ENCODE data around the gene RSPH1. TPM values are rescaled to one million over a fixed set of nuclear protein-coding genes. Genes with fewer than 3 reads are reported as not detected.

The RSPH1 gene
- total RNA-seq, 3 donors from 2014 or later = 0.48 to 2.3 (median 0.88) TPM

DNA sequence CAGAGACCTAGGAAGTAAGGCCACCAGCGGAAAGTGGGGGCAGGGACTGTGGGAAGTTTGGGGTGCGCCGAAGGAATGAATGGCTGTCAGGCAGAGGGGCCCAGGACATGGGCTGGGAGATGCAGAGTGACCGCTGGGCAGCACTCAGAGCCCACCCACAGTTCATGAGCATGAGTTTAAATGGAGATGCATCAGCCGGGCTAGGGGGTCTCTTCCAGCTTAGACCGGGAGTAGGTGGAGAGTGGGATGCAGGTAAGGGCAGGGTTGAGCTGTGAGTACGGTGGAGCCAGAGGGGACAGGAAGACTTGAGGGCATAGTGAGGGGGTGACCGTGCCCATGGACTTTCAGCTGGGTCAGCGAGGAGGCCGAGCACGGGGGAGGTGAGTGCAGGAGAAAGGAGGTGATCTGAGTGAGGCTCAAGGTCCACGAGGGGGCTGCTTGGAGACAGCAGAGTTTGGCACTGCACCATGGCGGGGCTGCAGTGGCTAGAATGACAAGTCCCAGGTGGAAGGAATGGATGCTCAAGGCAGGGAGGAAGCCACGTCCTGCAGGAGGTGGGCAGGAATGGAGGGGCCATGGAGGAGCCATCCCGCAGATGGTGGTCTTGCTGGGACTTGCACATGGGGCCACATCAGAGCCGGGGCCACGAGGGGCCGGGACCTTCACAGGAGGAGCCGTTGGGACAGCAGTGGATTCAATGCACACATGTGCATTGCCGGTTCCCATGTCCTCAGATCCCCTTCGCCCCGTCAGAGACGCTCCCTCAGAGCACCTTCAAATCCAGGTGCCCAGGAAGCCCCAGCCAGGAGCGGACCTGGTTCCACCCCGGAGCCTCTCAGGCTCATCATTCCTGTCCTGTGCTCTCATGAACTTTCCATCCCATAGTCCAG is 57.5 kb downstream of the RSPH1 start:
- Histone ChIP-seq H3K4me1 (no peaks in the 10 kb centered on the region), H3K4me3 (no peak overlapping the region), H3K36me3 (no peaks in the 10 kb centered on the region), H3K27me3 (peaks cover 0 to 6% of the 10 kb centered on the region in 2 donors), H3K9me3 (no peaks in the 10 kb centered on the region), H3K27ac (no peak overlapping the region)
- intact Hi-C loops (cut with DNase I; ENCODE audit: low total_unique reads) = no loop called here
- no peak for TF ChIP-seq POLR2AphosphoS5 (IDR thresholded peaks at IDR 0.05)
- TF ChIP-seq, protein P1, sequence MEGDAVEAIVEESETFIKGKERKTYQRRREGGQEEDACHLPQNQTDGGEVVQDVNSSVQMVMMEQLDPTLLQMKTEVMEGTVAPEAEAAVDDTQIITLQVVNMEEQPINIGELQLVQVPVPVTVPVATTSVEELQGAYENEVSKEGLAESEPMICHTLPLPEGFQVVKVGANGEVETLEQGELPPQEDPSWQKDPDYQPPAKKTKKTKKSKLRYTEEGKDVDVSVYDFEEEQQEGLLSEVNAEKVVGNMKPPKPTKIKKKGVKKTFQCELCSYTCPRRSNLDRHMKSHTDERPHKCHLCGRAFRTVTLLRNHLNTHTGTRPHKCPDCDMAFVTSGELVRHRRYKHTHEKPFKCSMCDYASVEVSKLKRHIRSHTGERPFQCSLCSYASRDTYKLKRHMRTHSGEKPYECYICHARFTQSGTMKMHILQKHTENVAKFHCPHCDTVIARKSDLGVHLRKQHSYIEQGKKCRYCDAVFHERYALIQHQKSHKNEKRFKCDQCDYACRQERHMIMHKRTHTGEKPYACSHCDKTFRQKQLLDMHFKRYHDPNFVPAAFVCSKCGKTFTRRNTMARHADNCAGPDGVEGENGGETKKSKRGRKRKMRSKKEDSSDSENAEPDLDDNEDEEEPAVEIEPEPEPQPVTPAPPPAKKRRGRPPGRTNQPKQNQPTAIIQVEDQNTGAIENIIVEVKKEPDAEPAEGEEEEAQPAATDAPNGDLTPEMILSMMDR (IDR thresholded peaks at IDR 0.05) = no peak
- DNase-seq (ENCODE audit: low spot score in 2 of 2) = peak in 1 of 2 donors; percentile 44

DNA sequence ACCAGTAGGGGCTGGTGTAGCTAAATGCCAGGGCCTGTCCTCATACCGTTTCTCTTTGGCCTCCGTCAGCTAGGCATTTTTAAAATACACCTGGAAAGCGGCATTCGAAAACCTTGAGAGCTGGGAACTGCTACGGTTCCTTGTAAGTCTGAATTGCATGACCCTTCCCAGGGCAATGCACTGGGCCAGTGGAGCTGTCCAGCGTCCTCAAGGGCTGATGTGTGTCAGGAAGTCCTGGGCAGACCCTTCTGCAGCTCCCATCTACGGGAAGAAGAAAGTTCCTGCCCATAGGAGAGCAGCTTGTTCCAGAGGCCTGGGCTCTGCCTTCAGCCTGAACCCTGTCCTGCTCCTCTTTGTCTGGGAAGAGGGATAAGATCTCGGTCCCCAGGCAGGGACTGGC is 58.2 kb downstream of the RSPH1 start:
- intact Hi-C loops (cut with DNase I; ENCODE audit: low total_unique reads) = no loop called here
- TF ChIP-seq, protein P1 (IDR thresholded peaks at IDR 0.05) = no peak
- TF ChIP-seq POLR2A (IDR thresholded peaks at IDR 0.05) (no peak), POLR2AphosphoS5 (IDR thresholded peaks at IDR 0.05) (no peak)
- Histone ChIP-seq H3K27me3 (peaks cover 0 to 6% of the 10 kb centered on the region in 2 donors), H3K4me3 (no peak overlapping the region), H3K4me1 (no peaks in the 10 kb centered on the region), H3K9me3 (no peaks in the 10 kb centered on the region), H3K27ac (no peak overlapping the region), H3K36me3 (no peaks in the 10 kb centered on the region)
- peak in 1 of 2 donors; percentile 19 for DNase-seq (ENCODE audit: low spot score in 2 of 2)

DNA sequence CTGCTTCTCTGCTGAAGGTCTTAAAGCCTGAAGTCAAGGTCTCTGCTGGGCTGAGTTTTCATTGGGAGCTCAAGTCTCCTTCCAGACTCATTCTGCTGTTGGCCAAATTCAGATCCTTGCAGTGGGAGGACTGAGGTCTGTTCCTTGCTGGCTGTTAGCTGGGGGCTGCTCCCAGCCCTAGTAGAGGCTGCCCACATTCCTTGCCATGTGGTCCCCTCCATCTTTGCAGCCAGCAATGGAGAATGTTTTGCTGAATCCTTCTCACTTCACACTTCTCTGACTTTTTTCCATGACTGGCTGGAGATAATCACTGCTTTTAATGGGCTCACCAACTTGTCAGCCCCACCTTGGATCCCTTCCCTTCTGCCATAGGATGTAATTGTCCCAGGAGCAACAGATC is 59.1 kb downstream of the RSPH1 start:
- Histone ChIP-seq H3K4me1 (no peaks in the 10 kb centered on the region), H3K36me3 (no peaks in the 10 kb centered on the region), H3K4me3 (no peak overlapping the region), H3K27me3 (peaks cover 0 to 6% of the 10 kb centered on the region in 2 donors), H3K27ac (no peak overlapping the region), H3K9me3 (peaks cover 0 to 7% of the 10 kb centered on the region in 2 donors)
- peak in 1 of 2 donors; percentile 33 for DNase-seq (ENCODE audit: low spot score in 2 of 2)
- TF ChIP-seq POLR2A (IDR thresholded peaks at IDR 0.05) (no peak), POLR2AphosphoS5 (IDR thresholded peaks at IDR 0.05) (no peak)
- TF ChIP-seq, protein P1 (IDR thresholded peaks at IDR 0.05) = no peak
- intact Hi-C loops (cut with DNase I; ENCODE audit: low total_unique reads) = no loop called here

DNA sequence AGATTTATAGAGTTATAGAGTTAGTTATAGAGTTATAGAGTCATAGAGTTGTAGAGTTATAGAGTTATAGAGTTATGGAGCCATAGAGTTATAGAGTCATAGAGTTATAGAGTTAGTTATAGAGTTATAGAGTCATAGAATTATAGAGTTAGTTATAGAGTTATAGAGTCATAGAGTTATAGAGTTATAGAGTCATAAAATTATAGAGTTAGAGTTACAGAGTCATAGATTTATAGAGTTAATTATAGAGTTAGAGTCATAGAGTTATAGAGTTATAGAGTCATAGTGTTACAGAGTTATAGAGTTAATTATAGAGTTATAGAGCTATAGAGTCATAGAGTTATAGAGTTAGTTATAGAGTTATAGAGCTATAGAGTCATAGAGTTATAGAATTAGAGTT is 60.2 kb downstream of the RSPH1 start:
- Histone ChIP-seq H3K4me3 (no peak overlapping the region), H3K27me3 (peaks cover under 1 to 6% of the 10 kb centered on the region in 2 donors), H3K9me3 (peaks cover 0 to 9% of the 10 kb centered on the region in 2 donors), H3K4me1 (no peaks in the 10 kb centered on the region), H3K36me3 (no peaks in the 10 kb centered on the region), H3K27ac (no peak overlapping the region)
- no peak for DNase-seq (ENCODE audit: low spot score in 2 of 2)
- intact Hi-C loops (cut with DNase I; ENCODE audit: low total_unique reads) = no loop called here
- TF ChIP-seq, protein P1 (IDR thresholded peaks at IDR 0.05) = no peak
- no peak for TF ChIP-seq POLR2AphosphoS5 (IDR thresholded peaks at IDR 0.05)
- TF ChIP-seq POLR2A (IDR thresholded peaks at IDR 0.05) = no peak

DNA sequence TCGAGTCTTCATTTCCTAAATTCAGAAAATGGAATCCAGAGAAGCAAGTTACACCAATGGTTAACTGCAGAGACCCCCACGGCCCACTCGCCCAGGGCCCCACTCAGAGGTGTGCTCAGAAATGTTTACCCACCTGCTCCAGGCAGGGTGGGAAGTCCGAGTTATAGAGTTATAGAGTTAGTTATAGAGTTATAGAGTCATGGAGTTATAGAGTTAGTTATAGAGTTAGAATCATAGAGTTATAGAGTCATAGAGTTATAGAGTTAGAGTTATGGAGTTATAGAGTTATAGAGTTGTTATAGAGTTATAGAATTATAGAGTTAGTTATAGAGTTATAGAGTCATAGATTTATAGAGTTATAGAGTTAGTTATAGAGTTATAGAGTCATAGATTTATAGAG is 60.6 kb downstream of the RSPH1 start:
- Histone ChIP-seq H3K27me3 (peaks cover 3 to 6% of the 10 kb centered on the region in 2 donors), H3K4me1 (no peaks in the 10 kb centered on the region), H3K9me3 (peaks cover 0 to 9% of the 10 kb centered on the region in 2 donors), H3K27ac (no peak overlapping the region), H3K36me3 (no peaks in the 10 kb centered on the region), H3K4me3 (no peak overlapping the region)
- TF ChIP-seq, protein P1 (IDR thresholded peaks at IDR 0.05) = no peak
- no peak for TF ChIP-seq POLR2A (IDR thresholded peaks at IDR 0.05)
- no peak for TF ChIP-seq POLR2AphosphoS5 (IDR thresholded peaks at IDR 0.05)
- no peak for DNase-seq (ENCODE audit: low spot score in 2 of 2)
- intact Hi-C loops (cut with DNase I; ENCODE audit: low total_unique reads) = no loop called here
